Tibial nerve (tissue), 4 donors: ENCODE measurements around the gene PTX4. TPM values are rescaled to one million over a fixed set of nuclear protein-coding genes. Genes with fewer than 3 reads are reported as not detected.

Source experiments
- DNase-seq, 2 donors: peaks; one replicate each; pipeline ENCODE4 v3.0.0-alpha.2; 2019; ENCODE audit warnings: low spot score in 2 of 2
- H3K27ac ChIP-seq, 4 donors: fragments of 200-600 bp; sonication (generic) in 3 of 4; one replicate each; pipeline ENCODE4 v1.5.1; 2017 to 2019; ENCODE audit warnings: mild to moderate bottlenecking in 1 of 4
- H3K27me3 ChIP-seq, 2 donors: fragments of 200-600 bp; sonication (generic) in 1 of 2; one replicate each; pipeline versions ENCODE4 v1.5.1 to v1.6.0; 2017 to 2019
- H3K36me3 ChIP-seq, 3 donors: fragments of 200-600 bp; sonication (generic); one replicate each; pipeline ENCODE4 v1.5.1; 2018 to 2019
- H3K4me1 ChIP-seq, 4 donors: fragments of 200-600 bp; sonication (generic) in 3 of 4; one replicate each; pipeline ENCODE4 v1.5.1; 2017 to 2019
- H3K4me3 ChIP-seq, 4 donors: fragments of 200-600 bp; sonication (generic) in 3 of 4; one replicate each; pipeline ENCODE4 v1.5.1; 2017 to 2019; ENCODE audit warnings: mild to moderate bottlenecking in 1 of 4, moderate library complexity in 1 of 4
- H3K9me3 ChIP-seq, 4 donors: fragments of 200-600 bp; sonication (generic) in 3 of 4; one replicate each; pipeline ENCODE4 v1.5.1; 2017 to 2019
- EP300 ChIP-seq, 2 donors: sonication (generic); formaldehyde crosslinking; IDR thresholded peaks; one replicate each; pipeline ENCODE4 v1.6.1; 2017; ENCODE audit warnings: antibody characterized with exemption in 2 of 2, mild to moderate bottlenecking in 1 of 2
- POLR2A ChIP-seq, 2 donors: fragments of 450-650 bp; IDR thresholded peaks; one replicate each; pipeline ENCODE4 v1.6.1; 2017; ENCODE audit warnings: antibody characterized with exemption in 2 of 2, mild to moderate bottlenecking in 2 of 2, moderate library complexity in 2 of 2
- WGBS, 2 donors: methylation state at CpG; one replicate each; pipeline ENCODE4 v1.1.5; 2018; 5-methylcytosine and 5-hydroxymethylcytosine counted together
- total RNA-seq, 4 donors: library from RNA; depleted of rRNA; stranded (reverse); fragments of >200 nt; gene quantifications; one replicate each; pipeline ENCODE4 v1.1.0, GENCODE V29; 2016
- TF ChIP-seq, protein P1 (sequence below), 5 experiments: fragments of 200-600 bp in 3 of 5; fragments of 450-650 bp in 2 of 5; sonication (generic) in 3 of 5; IDR thresholded peaks; one replicate each; pipeline ENCODE4 v1.5.1; 2016 to 2019; ENCODE audit warnings: antibody characterized with exemption in 5 of 5, mild to moderate bottlenecking in 3 of 5, moderate library complexity in 2 of 5

Gene PTX4
- total RNA-seq, 4 donors from 2014 or later = not detected

DNA sequence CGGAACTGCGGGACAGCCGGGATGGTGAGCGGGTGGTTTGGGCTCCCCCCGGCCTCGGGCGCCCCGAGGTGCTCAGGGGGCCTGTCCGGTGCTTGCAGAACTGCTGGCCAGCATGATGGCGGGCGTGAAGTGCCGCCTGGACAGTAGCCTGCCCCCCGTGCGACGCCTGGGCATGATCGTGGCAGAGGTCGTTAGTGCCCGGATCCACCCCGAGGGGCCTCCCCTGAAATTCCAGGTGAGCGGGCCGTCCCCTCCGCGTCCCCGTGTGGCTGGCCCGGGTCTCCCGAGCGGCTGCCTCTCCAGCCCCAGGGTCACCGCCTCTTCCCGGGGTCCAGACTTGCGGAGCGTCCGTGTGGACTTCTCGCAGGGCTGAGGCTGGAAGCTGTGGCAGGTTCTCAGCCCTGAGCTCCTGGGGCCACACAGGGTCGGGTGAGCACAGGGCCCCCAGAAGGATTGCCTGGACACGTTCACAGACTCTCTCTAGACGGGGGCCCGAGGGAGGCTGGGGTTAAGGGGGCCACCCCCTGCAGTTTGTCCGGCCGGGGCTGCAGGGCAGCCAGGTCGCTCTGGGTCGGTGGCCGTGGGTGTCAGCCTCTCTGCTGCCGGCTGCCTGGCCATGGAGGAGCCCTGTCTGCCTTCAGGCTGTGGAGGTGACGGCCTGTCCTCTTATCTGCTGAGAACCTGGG is 11.9 kb upstream of the PTX4 start:
- Histone ChIP-seq H3K36me3 (peaks cover 0 to 97% (median 25%) of the 10 kb centered on the region in 3 donors), H3K4me3 (no peak overlapping the region), H3K4me1 (no peaks in the 10 kb centered on the region), H3K9me3 (no peaks in the 10 kb centered on the region), H3K27ac (no peak overlapping the region), H3K27me3 (no peaks in the 10 kb centered on the region)
- DNase-seq = no peak
- no peak for TF ChIP-seq EP300 (IDR thresholded peaks at IDR 0.05)
- TF ChIP-seq, protein P1, sequence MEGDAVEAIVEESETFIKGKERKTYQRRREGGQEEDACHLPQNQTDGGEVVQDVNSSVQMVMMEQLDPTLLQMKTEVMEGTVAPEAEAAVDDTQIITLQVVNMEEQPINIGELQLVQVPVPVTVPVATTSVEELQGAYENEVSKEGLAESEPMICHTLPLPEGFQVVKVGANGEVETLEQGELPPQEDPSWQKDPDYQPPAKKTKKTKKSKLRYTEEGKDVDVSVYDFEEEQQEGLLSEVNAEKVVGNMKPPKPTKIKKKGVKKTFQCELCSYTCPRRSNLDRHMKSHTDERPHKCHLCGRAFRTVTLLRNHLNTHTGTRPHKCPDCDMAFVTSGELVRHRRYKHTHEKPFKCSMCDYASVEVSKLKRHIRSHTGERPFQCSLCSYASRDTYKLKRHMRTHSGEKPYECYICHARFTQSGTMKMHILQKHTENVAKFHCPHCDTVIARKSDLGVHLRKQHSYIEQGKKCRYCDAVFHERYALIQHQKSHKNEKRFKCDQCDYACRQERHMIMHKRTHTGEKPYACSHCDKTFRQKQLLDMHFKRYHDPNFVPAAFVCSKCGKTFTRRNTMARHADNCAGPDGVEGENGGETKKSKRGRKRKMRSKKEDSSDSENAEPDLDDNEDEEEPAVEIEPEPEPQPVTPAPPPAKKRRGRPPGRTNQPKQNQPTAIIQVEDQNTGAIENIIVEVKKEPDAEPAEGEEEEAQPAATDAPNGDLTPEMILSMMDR (IDR thresholded peaks at IDR 0.05) = no peak
- no peak for TF ChIP-seq POLR2A (IDR thresholded peaks at IDR 0.05)
- WGBS, 2 donors = 87 to 98% methylated on average over 8 to 36 of the region's 44 CpGs

DNA sequence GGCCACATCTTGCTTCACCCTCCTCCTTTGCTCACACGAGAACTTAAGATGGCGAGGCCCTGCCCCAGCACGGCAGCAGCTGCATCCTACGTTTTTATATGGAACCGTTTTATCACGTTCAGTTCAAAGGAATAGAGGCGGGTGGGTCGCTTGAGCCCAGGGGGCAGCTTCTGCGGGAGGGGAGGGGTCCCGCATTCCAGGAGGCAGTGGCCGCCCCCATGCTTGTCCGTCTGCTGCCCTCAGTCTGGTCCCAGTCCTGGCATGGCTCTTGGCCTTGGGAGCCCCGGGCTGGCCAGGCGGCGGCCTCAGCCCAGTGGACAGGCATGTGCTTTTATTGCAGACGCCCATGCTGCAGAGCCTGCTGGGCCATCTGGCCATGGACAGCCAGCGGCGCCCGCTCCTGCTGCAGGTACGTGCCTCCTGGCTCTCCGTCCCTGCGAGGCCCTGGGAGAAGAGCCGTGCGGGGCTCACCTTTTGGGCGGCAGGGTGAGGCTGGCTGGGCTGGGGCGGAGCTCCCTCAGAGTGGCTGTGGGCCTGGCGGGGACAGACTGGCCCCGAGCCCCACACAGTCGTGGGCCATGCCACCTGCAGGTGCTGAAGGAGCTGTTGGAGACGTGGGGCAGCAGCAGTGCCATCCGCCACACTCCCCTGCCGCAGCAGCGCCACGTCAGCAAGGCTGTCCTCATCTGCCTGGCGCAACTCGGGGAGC is 11.2 kb upstream of the PTX4 start:
- Histone ChIP-seq H3K4me3 (no peak overlapping the region), H3K4me1 (peaks cover 0 to 3% (median 0%) of the 10 kb centered on the region in 4 donors), H3K9me3 (no peaks in the 10 kb centered on the region), H3K27me3 (no peaks in the 10 kb centered on the region), H3K27ac (no peak overlapping the region), H3K36me3 (peaks cover 0 to 97% (median 25%) of the 10 kb centered on the region in 3 donors)
- TF ChIP-seq EP300 (IDR thresholded peaks at IDR 0.05) (no peak), POLR2A (IDR thresholded peaks at IDR 0.05) (no peak)
- TF ChIP-seq, protein P1 (IDR thresholded peaks at IDR 0.05) = no peak
- WGBS, 2 donors = 88 to 90% methylated on average over 20 to 21 of the region's 36 CpGs
- DNase-seq = no peak

- no peak overlapping the region for H3K27ac ChIP-seq
- peaks cover 0 to 11% (median 0%) of the 10 kb centered on the region in 4 donors for H3K4me1 ChIP-seq
- DNase-seq = no peak
- peaks cover 0 to 98% (median 25%) of the 10 kb centered on the region in 3 donors for H3K36me3 ChIP-seq
- WGBS, 2 donors = 87 to 91% methylated on average over 31 of the region's 35 CpGs
- H3K9me3 ChIP-seq = no peaks in the 10 kb centered on the region
- TF ChIP-seq EP300 (IDR thresholded peaks at IDR 0.05) (no peak), POLR2A (IDR thresholded peaks at IDR 0.05) (no peak)
- TF ChIP-seq, protein P1 (IDR thresholded peaks at IDR 0.05) = no peak
- no peak overlapping the region for H3K4me3 ChIP-seq
- no peaks in the 10 kb centered on the region for H3K27me3 ChIP-seq
These were observed 10.3 kb upstream of the PTX4 start for GRCh38 chr16:1498899-1499676.

GRCh38 chr16:1497014-1497598 is 8.4 kb upstream of the PTX4 start:
- H3K27me3 ChIP-seq = no peaks in the 10 kb centered on the region
- peaks cover 0 to 78% (median 16%) of the 10 kb centered on the region in 3 donors for H3K36me3 ChIP-seq
- H3K27ac ChIP-seq = no peak overlapping the region
- no peak for TF ChIP-seq POLR2A (IDR thresholded peaks at IDR 0.05)
- no peak for TF ChIP-seq EP300 (IDR thresholded peaks at IDR 0.05)
- H3K9me3 ChIP-seq = no peaks in the 10 kb centered on the region
- DNase-seq = no peak
- H3K4me3 ChIP-seq = no peak overlapping the region
- WGBS, 2 donors = 84 to 86% methylated on average over 12 to 19 of the region's 21 CpGs
- peaks cover 0 to 24% (median 0%) of the 10 kb centered on the region in 4 donors for H3K4me1 ChIP-seq

GRCh38 chr16:1496464-1496863 is 7.7 kb upstream of the PTX4 start:
- Histone ChIP-seq H3K27me3 (no peaks in the 10 kb centered on the region), H3K9me3 (no peaks in the 10 kb centered on the region), H3K4me3 (no peak overlapping the region), H3K36me3 (peaks cover 0 to 71% (median 10%) of the 10 kb centered on the region in 3 donors), H3K4me1 (peaks cover 0 to 24% (median 0%) of the 10 kb centered on the region in 4 donors), H3K27ac (no peak overlapping the region)
- TF ChIP-seq, protein P1 (IDR thresholded peaks at IDR 0.05) = no peak
- TF ChIP-seq POLR2A (IDR thresholded peaks at IDR 0.05) (no peak), EP300 (IDR thresholded peaks at IDR 0.05) (no peak)
- DNase-seq = no peak
- 90% methylated on average over 25 of the region's 25 CpGs for WGBS, 2 donors
